AG09319 (cell line): Measurements from ENCODE around the gene FBXO34.
"Not testable (repeated sequence)": the region's sequence is repeated elsewhere in the genome, so short reads cannot be mapped to it uniquely, and the experiment has no call there.

Experiments
- DNase-seq: peaks from one replicate; pipeline ENCODE4 v3.0.0-alpha.2; 2010; ENCODE audit warnings: low read depth; ENCODE audit errors: extremely low read depth
- TF ChIP-seq, protein P1 (sequence below): IDR thresholded peaks from 2 replicates; pipeline ENCODE4 v1.5.1; 2011; ENCODE audit warnings: low read depth, mild to moderate bottlenecking, inconsistent platforms, low read length, moderate library complexity

FBXO34 gene

DNA sequence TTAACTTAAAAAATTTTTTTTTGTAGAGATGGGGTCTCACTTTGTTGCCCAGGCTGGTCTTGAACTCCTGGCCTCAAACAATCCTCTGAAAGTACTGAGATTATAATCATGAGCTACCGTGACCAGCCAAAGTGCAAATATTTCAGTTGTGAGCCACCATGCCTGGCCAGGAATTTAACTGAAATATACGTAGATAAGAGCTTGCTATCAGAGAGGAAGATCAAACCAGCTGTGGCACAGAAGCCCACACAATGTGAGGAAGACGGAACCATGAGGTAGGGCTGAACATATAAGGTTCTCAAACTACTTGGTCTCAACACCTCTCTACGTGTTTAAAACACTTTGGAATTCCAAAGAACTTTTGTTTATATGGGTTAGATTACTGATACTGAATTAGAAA lies 111.3 kb downstream of the FBXO34 start:
- TF ChIP-seq, protein P1, sequence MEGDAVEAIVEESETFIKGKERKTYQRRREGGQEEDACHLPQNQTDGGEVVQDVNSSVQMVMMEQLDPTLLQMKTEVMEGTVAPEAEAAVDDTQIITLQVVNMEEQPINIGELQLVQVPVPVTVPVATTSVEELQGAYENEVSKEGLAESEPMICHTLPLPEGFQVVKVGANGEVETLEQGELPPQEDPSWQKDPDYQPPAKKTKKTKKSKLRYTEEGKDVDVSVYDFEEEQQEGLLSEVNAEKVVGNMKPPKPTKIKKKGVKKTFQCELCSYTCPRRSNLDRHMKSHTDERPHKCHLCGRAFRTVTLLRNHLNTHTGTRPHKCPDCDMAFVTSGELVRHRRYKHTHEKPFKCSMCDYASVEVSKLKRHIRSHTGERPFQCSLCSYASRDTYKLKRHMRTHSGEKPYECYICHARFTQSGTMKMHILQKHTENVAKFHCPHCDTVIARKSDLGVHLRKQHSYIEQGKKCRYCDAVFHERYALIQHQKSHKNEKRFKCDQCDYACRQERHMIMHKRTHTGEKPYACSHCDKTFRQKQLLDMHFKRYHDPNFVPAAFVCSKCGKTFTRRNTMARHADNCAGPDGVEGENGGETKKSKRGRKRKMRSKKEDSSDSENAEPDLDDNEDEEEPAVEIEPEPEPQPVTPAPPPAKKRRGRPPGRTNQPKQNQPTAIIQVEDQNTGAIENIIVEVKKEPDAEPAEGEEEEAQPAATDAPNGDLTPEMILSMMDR = no peak
- no peak for DNase-seq

- DNase-seq = not testable (repeated sequence)
Observed at GRCh38 chr14:55383056-55383466, 111.8 kb downstream of the FBXO34 start.

GRCh38 chr14:55383541-55384140 lies 112.4 kb downstream of the FBXO34 start:
- TF ChIP-seq, protein P1 = no peak
- DNase-seq = no peak

DNA sequence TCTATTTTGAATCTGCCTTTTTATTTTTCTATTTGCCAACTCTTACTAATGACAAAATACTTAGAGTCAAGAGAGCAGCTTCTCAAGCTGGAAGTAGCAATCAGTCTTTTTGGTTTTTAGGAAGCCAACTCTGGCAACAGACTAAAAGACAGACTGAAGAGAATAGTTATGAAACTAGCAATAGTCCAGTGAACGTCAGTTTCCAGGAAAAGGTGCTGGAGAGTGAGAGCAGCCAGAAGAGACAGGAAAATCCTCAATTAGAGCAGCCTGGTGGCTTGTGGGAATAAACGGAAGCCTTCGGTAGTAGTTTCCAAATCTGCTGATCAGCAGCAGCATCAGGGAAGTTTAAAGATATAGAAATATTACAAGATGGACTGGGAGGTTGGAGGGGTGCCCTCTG lies 113.3 kb downstream of the FBXO34 start:
- DNase-seq = no peak
- TF ChIP-seq, protein P1 = no peak

DNA sequence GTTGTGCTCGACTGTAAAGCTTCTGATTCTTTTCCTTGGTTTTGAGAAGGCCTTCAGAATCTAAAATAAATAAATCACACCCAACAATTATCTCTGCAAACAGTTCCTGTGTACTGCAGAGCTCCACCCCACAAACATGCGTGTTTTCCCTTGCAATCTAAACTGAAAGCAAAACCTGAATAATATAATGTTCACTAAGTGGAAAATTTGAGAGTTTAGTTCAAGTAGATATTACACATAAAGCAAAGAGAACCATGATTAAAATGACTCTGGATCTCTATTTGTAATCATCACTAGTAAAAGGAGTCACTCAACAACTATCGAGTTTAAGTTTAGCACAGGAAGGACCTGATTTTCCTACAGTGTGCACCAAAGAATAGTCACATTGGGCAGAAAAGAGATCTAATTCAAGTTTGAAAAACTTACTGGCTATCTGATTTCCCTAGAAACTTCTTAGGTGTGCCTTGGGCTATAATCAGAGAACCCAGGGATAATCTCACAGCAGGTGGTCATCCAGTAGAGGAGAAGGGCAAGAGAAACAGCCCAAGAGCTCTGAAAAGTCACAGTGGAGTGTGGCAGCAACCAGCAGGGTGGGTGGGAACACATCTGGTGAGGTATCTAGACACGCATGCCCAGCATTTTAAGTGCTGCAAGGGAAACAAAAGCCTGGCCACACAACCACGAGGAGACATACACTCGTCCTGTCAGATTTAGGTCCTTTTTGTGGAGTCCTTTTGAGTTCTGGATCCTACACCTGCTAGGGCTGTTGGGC lies 115.0 kb downstream of the FBXO34 start:
- TF ChIP-seq, protein P1 = no peak
- no peak for DNase-seq

DNA sequence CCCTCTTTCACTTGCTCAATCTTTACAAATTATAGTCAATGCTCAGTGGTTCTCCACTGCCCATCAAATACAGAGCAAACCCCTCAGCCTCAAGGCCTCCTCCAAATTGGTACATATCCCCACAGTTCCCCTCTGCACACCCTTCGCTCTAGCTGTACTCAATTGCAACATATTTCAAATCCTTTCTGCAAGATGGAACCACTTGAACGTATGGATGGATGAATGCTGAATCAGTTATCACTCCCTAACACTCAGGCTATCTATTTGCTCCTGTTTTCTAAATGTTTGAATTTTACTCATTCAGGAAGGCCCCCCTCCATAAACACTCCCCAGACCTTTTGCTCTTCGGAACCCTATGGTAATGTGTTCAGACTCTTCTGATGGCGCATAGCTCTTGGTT lies 115.9 kb downstream of the FBXO34 start:
- TF ChIP-seq, protein P1 = no peak
- DNase-seq = no peak

DNA sequence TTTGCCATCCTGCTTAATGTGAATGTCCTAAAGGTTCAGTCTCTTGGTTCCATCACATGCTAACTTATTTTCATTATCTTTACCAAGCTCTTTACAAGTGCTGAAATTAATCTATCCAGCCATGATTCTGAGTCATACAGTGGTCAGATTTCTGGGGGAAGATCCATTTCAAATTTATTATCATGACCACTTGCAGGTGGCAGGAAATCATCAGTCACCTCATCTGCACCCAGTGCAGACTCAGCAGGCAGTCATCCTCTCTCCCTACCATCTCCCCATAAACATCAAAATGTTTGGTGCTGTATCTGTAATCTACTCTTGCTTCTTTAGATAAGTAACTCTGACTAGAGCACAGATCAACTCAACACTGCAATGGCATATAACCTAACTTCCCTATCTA lies 116.9 kb downstream of the FBXO34 start:
- DNase-seq = no peak
- TF ChIP-seq, protein P1 = no peak
